ENCODE results near the gene HSD11B2.

HSD11B2 gene

GRCh38 chr16:67445913-67446907 is 15.3 kb downstream of the HSD11B2 start:
- Histone ChIP-seq H3K27me3 (ENCODE audit: control insufficient read depth, insufficient read depth, low read length) (no peaks in the 10 kb centered on the region), H3K4me3 (ENCODE audit: low read length) (peak overlapping the region; percentile 17), H3K27ac (ENCODE audit: low read depth, low read length) (peak overlapping the region; percentile 47), H3K36me3 (ENCODE audit: control insufficient read depth, insufficient read depth, low read length) (peaks cover 5% of the 10 kb centered on the region), H3K4me1 (ENCODE audit: control insufficient read depth, insufficient read depth, low read length) (peaks cover 63% of the 10 kb centered on the region), H3K9ac (ENCODE audit: low read length) (no peak overlapping the region)

GRCh38 chr16:67446968-67447507 is 16.1 kb downstream of the HSD11B2 start:
- peaks cover 10% of the 10 kb centered on the region for H3K36me3 ChIP-seq (ENCODE audit: control insufficient read depth, insufficient read depth, low read length)
- H3K27ac ChIP-seq (ENCODE audit: low read depth, low read length): peak overlapping the region; percentile 21
- H3K9ac ChIP-seq (ENCODE audit: low read length): no peak overlapping the region
- no peaks in the 10 kb centered on the region for H3K27me3 ChIP-seq (ENCODE audit: control insufficient read depth, insufficient read depth, low read length)
- H3K4me3 ChIP-seq (ENCODE audit: low read length): peak overlapping the region; percentile 17
- peaks cover 55% of the 10 kb centered on the region for H3K4me1 ChIP-seq (ENCODE audit: control insufficient read depth, insufficient read depth, low read length)

GRCh38 chr16:67447508-67448076 is 16.7 kb downstream of the HSD11B2 start:
- H3K4me3 ChIP-seq (ENCODE audit: low read length): no peak overlapping the region
- no peak overlapping the region for H3K27ac ChIP-seq (ENCODE audit: low read depth, low read length)
- peaks cover 10% of the 10 kb centered on the region for H3K36me3 ChIP-seq (ENCODE audit: control insufficient read depth, insufficient read depth, low read length)

GRCh38 chr16:67448580-67448979 is 17.7 kb downstream of the HSD11B2 start:
- H3K36me3 ChIP-seq (ENCODE audit: control insufficient read depth, insufficient read depth, low read length): peaks cover 16% of the 10 kb centered on the region
- H3K27ac ChIP-seq (ENCODE audit: low read depth, low read length): no peak overlapping the region
- no peak overlapping the region for H3K9ac ChIP-seq (ENCODE audit: low read length)
- H3K4me3 ChIP-seq (ENCODE audit: low read length): no peak overlapping the region
- H3K27me3 ChIP-seq (ENCODE audit: control insufficient read depth, insufficient read depth, low read length): no peaks in the 10 kb centered on the region
- H3K4me1 ChIP-seq (ENCODE audit: control insufficient read depth, insufficient read depth, low read length): peaks cover 43% of the 10 kb centered on the region

More at GRCh38 chr16:67447508-67448076, 16.7 kb downstream of the HSD11B2 start:
- H3K9ac ChIP-seq (ENCODE audit: low read length): no peak overlapping the region
- H3K4me1 ChIP-seq (ENCODE audit: control insufficient read depth, insufficient read depth, low read length): peaks cover 51% of the 10 kb centered on the region
- H3K27me3 ChIP-seq (ENCODE audit: control insufficient read depth, insufficient read depth, low read length): no peaks in the 10 kb centered on the region

- H3K36me3 ChIP-seq (ENCODE audit: control insufficient read depth, insufficient read depth, low read length): peaks cover 14% of the 10 kb centered on the region
- H3K4me1 ChIP-seq (ENCODE audit: control insufficient read depth, insufficient read depth, low read length): peaks cover 36% of the 10 kb centered on the region
- no peak overlapping the region for H3K9ac ChIP-seq (ENCODE audit: low read length)
- H3K27ac ChIP-seq (ENCODE audit: low read depth, low read length): no peak overlapping the region
- H3K4me3 ChIP-seq (ENCODE audit: low read length): no peak overlapping the region
- H3K27me3 ChIP-seq (ENCODE audit: control insufficient read depth, insufficient read depth, low read length): no peaks in the 10 kb centered on the region
These were observed 18.4 kb downstream of the HSD11B2 start for GRCh38 chr16:67449336-67449735.

- peaks cover 12% of the 10 kb centered on the region for H3K36me3 ChIP-seq (ENCODE audit: control insufficient read depth, insufficient read depth, low read length)
- no peak overlapping the region for H3K9ac ChIP-seq (ENCODE audit: low read length)
- peaks cover 32% of the 10 kb centered on the region for H3K4me1 ChIP-seq (ENCODE audit: control insufficient read depth, insufficient read depth, low read length)
- H3K4me3 ChIP-seq (ENCODE audit: low read length): no peak overlapping the region
- no peak overlapping the region for H3K27ac ChIP-seq (ENCODE audit: low read depth, low read length)
- no peaks in the 10 kb centered on the region for H3K27me3 ChIP-seq (ENCODE audit: control insufficient read depth, insufficient read depth, low read length)
These were observed 18.8 kb downstream of the HSD11B2 start for GRCh38 chr16:67449739-67450138.

GRCh38 chr16:67451061-67451703 is 20.3 kb downstream of the HSD11B2 start:
- Histone ChIP-seq H3K36me3 (ENCODE audit: control insufficient read depth, insufficient read depth, low read length) (peaks cover 12% of the 10 kb centered on the region), H3K4me1 (ENCODE audit: control insufficient read depth, insufficient read depth, low read length) (peaks cover 17% of the 10 kb centered on the region), H3K9ac (ENCODE audit: low read length) (no peak overlapping the region), H3K27ac (ENCODE audit: low read depth, low read length) (no peak overlapping the region), H3K27me3 (ENCODE audit: control insufficient read depth, insufficient read depth, low read length) (no peaks in the 10 kb centered on the region), H3K4me3 (ENCODE audit: low read length) (no peak overlapping the region)

- Histone ChIP-seq H3K4me3 (ENCODE audit: low read length) (no peak overlapping the region), H3K9ac (ENCODE audit: low read length) (no peak overlapping the region), H3K27me3 (ENCODE audit: control insufficient read depth, insufficient read depth, low read length) (no peaks in the 10 kb centered on the region), H3K4me1 (ENCODE audit: control insufficient read depth, insufficient read depth, low read length) (peaks cover 15% of the 10 kb centered on the region), H3K36me3 (ENCODE audit: control insufficient read depth, insufficient read depth, low read length) (peaks cover 12% of the 10 kb centered on the region), H3K27ac (ENCODE audit: low read depth, low read length) (no peak overlapping the region)
These were observed 20.9 kb downstream of the HSD11B2 start for GRCh38 chr16:67451704-67452435.

- no peak overlapping the region for H3K27ac ChIP-seq (ENCODE audit: low read depth, low read length)
- peaks cover 22% of the 10 kb centered on the region for H3K4me1 ChIP-seq (ENCODE audit: control insufficient read depth, insufficient read depth, low read length)
These were observed 23.2 kb downstream of the HSD11B2 start for GRCh38 chr16:67454104-67454503.

GRCh38 chr16:67454852-67455251 is 23.9 kb downstream of the HSD11B2 start:
- H3K9ac ChIP-seq (ENCODE audit: low read length): no peak overlapping the region
- H3K4me1 ChIP-seq (ENCODE audit: control insufficient read depth, insufficient read depth, low read length): peaks cover 29% of the 10 kb centered on the region
- H3K4me3 ChIP-seq (ENCODE audit: low read length): no peak overlapping the region
- H3K36me3 ChIP-seq (ENCODE audit: control insufficient read depth, insufficient read depth, low read length): peaks cover 12% of the 10 kb centered on the region
- no peaks in the 10 kb centered on the region for H3K27me3 ChIP-seq (ENCODE audit: control insufficient read depth, insufficient read depth, low read length)
- no peak overlapping the region for H3K27ac ChIP-seq (ENCODE audit: low read depth, low read length)

More at GRCh38 chr16:67454104-67454503, 23.2 kb downstream of the HSD11B2 start:
- Histone ChIP-seq H3K27me3 (ENCODE audit: control insufficient read depth, insufficient read depth, low read length) (no peaks in the 10 kb centered on the region), H3K9ac (ENCODE audit: low read length) (no peak overlapping the region), H3K36me3 (ENCODE audit: control insufficient read depth, insufficient read depth, low read length) (peaks cover 12% of the 10 kb centered on the region), H3K4me3 (ENCODE audit: low read length) (no peak overlapping the region)

- H3K27me3 ChIP-seq (ENCODE audit: control insufficient read depth, insufficient read depth, low read length): no peaks in the 10 kb centered on the region
- peaks cover 9% of the 10 kb centered on the region for H3K36me3 ChIP-seq (ENCODE audit: control insufficient read depth, insufficient read depth, low read length)
- peak overlapping the region; percentile 13 for H3K9ac ChIP-seq (ENCODE audit: low read length)
- H3K4me1 ChIP-seq (ENCODE audit: control insufficient read depth, insufficient read depth, low read length): peaks cover 34% of the 10 kb centered on the region
- peak overlapping the region; percentile 44 for H3K4me3 ChIP-seq (ENCODE audit: low read length)
- peak overlapping the region; percentile 64 for H3K27ac ChIP-seq (ENCODE audit: low read depth, low read length)
These were observed 25.6 kb downstream of the HSD11B2 start for GRCh38 chr16:67456391-67457081.
